ENCODE measurements around the gene FOLR1. TPM values are rescaled to one million over a fixed set of nuclear protein-coding genes. Genes with fewer than 3 reads are reported as not detected.

The FOLR1 gene
- total RNA-seq, 1 donor from 2014 or later, result 0.20 TPM

GRCh38 chr11:72222907-72223614 is 31.1 kb downstream of the FOLR1 start:
- H3K4me1 Mint-ChIP-seq (ENCODE audit: low read depth), result peaks cover 39% of the 10 kb centered on the region
- peak; percentile 75 for TF ChIP-seq CTCF (IDR thresholded peaks at IDR 0.05)
- peaks cover 4% of the 10 kb centered on the region for H3K36me3 Mint-ChIP-seq (ENCODE audit: low read depth)
- DNase-seq (ENCODE audit: low spot score), result peak; percentile 97
- peak overlapping the region; percentile 89 for H3K27ac Mint-ChIP-seq (ENCODE audit: unreplicated experiment)
- H3K9me3 Mint-ChIP-seq (ENCODE audit: low read depth), result no peaks in the 10 kb centered on the region
- H3K4me3 Mint-ChIP-seq (ENCODE audit: unreplicated experiment), result peak overlapping the region; percentile 83
- H3K27me3 Mint-ChIP-seq (ENCODE audit: low read depth), result peaks cover under 1% of the 10 kb centered on the region

GRCh38 chr11:72223615-72224563 is 31.9 kb downstream of the FOLR1 start:
- Mint-ChIP-seq H3K36me3 (ENCODE audit: low read depth) (peaks cover 6% of the 10 kb centered on the region), H3K27ac (ENCODE audit: unreplicated experiment) (peak overlapping the region; percentile 91), H3K4me3 (ENCODE audit: unreplicated experiment) (peak overlapping the region; percentile 96), H3K9me3 (ENCODE audit: low read depth) (no peaks in the 10 kb centered on the region), H3K4me1 (ENCODE audit: low read depth) (peaks cover 39% of the 10 kb centered on the region), H3K27me3 (ENCODE audit: low read depth) (no peaks in the 10 kb centered on the region)
- TF ChIP-seq CTCF (IDR thresholded peaks at IDR 0.05), result no peak
- DNase-seq (ENCODE audit: low spot score), result no peak

GRCh38 chr11:72224564-72225410 is 32.8 kb downstream of the FOLR1 start, which contains the start of gene INPPL1:
Gene INPPL1 (plus strand): TSS chr11:72224767. CDS start chr11:72224985, 218 bp downstream.
- TF ChIP-seq CTCF (IDR thresholded peaks at IDR 0.05), result no peak
- H3K27me3 Mint-ChIP-seq (ENCODE audit: low read depth), result no peaks in the 10 kb centered on the region
- H3K9me3 Mint-ChIP-seq (ENCODE audit: low read depth), result no peaks in the 10 kb centered on the region
- H3K27ac Mint-ChIP-seq (ENCODE audit: unreplicated experiment), result peak within 1 kb of the TSS; percentile 91
- peaks cover 14% of the 10 kb centered on the region for H3K36me3 Mint-ChIP-seq (ENCODE audit: low read depth)
- peak within 1 kb of the TSS; percentile 96 for H3K4me3 Mint-ChIP-seq (ENCODE audit: unreplicated experiment)
- DNase-seq (ENCODE audit: low spot score), result peak; percentile 90
- peaks cover 43% of the 10 kb centered on the region for H3K4me1 Mint-ChIP-seq (ENCODE audit: low read depth)

GRCh38 chr11:72225411-72225951 is 33.5 kb downstream of the FOLR1 start:
- peaks cover 17% of the 10 kb centered on the region for H3K36me3 Mint-ChIP-seq (ENCODE audit: low read depth)
- peaks cover 43% of the 10 kb centered on the region for H3K4me1 Mint-ChIP-seq (ENCODE audit: low read depth)
- TF ChIP-seq CTCF (IDR thresholded peaks at IDR 0.05), result no peak
- H3K4me3 Mint-ChIP-seq (ENCODE audit: unreplicated experiment), result peak overlapping the region; percentile 92
- H3K27me3 Mint-ChIP-seq (ENCODE audit: low read depth), result no peaks in the 10 kb centered on the region
- DNase-seq (ENCODE audit: low spot score), result no peak
- peak overlapping the region; percentile 51 for H3K27ac Mint-ChIP-seq (ENCODE audit: unreplicated experiment)
- no peaks in the 10 kb centered on the region for H3K9me3 Mint-ChIP-seq (ENCODE audit: low read depth)

Measured in chondrocyte (in vitro differentiated cells).